Skin of body (tissue), 2 donors: ENCODE results near the gene GMEB1. TPM values are rescaled to one million over a fixed set of nuclear protein-coding genes. Genes with fewer than 3 reads are reported as not detected.
"Not testable (repeated sequence)": the region's sequence is repeated elsewhere in the genome, so short reads cannot be mapped to it uniquely, and the experiment has no call there.

Experiments used
- DNase-seq: peaks from one replicate; lab custom pipeline; 2025; lab: John Stamatoyannopoulos, UW
- total RNA-seq: library from RNA; depleted of rRNA; stranded (reverse); fragments of >200 nt; gene quantifications from one replicate; pipeline ENCODE4 v1.2.3, GENCODE V29; 2014

Gene GMEB1
- total RNA-seq, 1 donor from 2014 or later = 8.8 TPM

DNA sequence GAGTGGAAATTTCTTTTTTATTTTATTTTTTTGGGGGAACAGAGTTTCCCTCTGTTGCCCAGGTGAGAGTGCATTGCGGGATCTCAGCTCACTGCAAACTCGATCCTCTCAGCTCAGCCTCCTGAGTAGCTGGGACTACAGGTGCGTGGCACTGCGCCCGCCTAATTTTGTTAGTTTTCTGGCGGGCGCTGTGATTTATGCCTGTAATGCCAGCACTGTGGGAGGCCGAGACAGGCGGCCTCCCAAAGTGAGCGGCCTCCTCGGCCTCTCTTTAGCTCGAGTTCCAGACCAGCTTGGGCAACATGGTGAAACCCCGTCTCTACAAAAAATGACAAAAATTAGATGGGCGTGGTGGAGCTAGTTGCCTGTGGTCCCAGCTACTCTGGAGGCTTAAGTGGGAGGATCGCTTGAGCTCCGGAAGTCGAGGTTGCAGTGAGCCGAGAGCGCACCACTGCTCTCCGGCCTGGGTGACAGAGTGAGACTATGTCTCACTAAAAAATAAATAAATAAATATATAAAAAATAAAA lies 2.7 kb downstream of the GMEB1 start:
- no peak for DNase-seq

DNA sequence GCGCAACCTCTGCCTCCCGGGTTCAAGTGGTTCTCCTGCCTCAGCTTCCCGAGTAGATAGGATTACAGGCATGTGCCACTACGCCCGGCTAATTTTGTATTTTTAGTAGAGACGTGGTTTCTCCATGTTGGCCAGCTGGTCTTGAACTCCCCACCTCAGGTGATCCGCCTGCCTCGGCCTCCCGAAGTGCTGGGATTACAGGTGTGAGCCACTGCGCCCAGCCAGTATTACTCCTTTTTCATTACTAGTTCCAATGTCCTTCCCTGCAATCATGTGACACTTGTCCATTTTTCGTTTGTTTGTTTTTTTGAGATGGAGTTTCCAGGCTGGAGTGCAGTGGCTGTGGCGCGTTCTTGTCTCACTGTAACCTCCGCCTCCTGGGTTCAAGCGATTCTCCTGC lies 4.4 kb downstream of the GMEB1 start:
- not testable (repeated sequence) for DNase-seq

DNA sequence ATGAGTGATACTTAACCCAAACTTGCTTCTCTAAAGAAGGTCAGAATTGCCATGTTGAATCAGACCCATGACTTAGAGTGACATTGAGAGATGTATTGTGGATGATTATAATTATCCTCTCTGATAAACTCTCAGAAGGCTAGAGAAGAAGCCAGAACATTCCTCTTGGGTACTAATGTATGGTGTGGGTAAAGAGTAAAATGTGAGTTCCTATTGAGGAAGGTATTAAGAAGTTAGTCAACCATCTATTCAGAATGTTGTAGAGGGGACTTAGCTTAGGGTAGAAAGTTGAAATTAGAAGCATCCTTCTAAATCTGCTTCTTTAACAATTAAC lies 7.3 kb downstream of the GMEB1 start:
- no peak for DNase-seq

DNA sequence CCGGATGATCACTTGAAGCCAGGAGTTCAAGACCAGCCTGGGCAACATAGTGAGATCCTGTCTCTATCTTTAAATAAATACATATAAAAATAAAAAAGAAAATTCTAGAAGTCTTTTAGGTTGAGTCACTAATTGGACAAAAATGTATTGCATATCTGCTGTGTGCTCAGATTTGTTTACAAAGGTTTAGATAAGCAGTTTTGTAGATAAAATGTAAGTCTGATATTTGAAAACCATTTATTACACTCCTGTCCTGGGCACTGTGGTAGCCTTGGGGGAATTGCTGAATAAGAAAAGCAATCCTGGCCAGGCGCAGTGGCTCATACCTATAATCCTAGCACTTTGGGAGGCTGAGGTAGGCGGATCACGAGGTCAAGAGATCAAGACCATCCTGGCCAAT lies 11.6 kb downstream of the GMEB1 start:
- no peak for DNase-seq

DNA sequence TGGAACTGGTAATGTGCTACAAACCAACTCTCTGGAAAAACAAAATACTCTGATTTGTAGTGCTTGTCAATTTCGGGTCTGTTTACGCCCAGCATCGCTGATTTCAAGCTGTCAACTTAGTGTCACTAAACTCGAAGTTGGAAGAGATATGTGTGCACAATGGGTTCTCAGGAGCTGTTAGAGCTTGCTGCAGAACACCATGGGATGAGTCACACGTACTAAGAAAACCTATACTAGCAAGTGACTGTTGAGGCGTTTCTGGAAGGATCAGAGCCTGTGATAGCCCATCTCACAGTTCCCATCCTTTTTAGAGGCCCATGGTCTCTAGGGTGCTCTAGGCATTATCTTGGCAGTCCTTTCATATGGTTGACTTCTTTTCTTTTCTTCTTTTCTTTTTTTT lies 14.3 kb downstream of the GMEB1 start:
- no peak for DNase-seq

DNA sequence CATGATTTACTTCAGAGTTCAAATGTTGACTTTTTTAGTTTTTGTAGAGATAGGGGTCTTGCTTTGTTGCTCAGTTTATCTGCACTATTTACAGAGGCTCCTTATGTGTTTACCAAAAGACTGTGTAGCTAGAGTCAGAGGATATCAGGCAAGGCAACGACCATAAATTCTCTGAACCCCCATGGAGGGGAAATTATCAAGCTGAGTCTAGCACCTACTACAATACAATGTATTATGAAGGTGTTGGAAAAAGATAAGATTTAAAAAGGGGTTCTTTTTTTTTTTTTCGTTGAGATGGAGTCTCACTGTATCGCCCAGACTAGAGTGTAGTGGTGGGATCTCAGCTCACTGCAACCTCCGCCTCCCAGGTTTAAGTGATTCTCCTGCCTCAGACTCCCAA lies 16.4 kb downstream of the GMEB1 start:
- no peak for DNase-seq

DNA sequence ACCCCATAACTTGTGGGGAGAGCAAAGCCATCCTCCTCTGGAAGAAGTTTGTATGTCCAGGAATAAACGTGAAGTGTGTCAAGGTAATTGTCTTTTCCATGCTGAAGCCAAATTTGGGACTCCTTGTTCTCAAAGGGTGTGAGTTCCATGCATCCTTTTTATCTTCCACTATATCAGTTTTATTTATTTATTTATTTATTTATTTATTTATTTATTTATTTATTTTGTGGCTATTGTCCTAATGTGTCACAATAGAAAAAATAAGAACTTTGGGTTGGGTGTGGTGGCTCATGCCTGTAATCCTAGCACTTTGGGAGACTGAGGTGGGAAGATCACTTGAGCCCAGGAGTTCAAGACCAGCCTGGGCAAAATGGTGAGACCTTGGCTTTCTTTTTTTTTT lies 23.0 kb downstream of the GMEB1 start:
- not testable (repeated sequence) for DNase-seq

DNA sequence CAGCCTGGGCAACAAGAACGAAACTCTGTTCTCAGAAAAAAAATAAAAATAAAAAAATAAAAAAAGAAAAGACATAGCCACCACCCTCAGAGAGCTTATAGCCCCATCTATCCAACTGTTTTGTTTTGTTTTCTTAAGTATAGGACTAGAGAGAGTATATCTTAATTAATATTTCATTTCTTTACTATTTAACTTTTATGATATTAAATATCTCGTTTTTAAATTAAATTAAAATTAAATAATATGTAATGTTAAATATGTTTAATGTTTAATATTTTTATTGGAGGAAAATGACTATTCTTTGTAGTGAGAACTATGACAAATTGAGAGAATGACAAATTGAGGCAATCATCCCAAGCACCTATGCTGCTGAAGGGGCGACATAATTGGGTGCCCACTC lies 35.0 kb downstream of the GMEB1 start:
- DNase-seq = no peak

DNA sequence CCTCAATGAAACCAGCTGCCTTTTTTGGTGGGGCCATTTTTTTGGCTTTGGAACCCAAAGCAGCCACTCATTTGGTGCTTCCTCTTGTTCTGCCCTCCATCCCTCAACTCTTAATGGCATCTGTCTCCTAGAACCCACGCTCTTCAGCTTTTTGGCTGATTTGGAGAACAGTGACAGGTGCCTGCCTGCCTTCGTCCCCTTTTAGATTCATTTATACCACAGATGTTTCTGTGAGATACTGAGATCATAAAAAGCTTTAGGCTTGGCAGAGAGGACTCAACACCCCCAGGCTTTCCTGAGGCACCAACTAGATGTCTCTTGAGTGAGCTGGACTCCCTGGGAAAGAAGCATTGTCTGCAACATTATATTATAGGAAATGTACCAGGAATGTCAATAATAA lies 47.8 kb downstream of the GMEB1 start:
- no peak for DNase-seq

DNA sequence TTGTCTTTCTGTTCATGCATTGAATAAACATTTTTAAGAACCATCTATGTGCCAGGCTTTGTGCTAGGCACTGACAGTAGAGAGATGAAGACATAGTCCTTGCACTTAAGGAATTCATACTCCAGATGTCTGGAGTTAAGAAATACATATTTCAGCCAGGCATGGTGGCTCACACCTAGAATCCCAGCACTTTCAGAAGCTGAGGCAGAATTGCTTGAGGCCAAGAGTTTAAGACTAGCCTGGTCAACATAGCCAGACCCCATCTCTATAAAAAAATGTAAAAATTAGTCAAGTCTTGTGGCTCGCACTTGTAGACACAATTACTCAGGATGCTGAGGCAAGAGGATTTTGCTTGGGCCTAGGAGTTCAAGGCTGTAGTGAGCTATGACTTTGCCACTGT lies 49.6 kb downstream of the GMEB1 start:
- DNase-seq = no peak

DNA sequence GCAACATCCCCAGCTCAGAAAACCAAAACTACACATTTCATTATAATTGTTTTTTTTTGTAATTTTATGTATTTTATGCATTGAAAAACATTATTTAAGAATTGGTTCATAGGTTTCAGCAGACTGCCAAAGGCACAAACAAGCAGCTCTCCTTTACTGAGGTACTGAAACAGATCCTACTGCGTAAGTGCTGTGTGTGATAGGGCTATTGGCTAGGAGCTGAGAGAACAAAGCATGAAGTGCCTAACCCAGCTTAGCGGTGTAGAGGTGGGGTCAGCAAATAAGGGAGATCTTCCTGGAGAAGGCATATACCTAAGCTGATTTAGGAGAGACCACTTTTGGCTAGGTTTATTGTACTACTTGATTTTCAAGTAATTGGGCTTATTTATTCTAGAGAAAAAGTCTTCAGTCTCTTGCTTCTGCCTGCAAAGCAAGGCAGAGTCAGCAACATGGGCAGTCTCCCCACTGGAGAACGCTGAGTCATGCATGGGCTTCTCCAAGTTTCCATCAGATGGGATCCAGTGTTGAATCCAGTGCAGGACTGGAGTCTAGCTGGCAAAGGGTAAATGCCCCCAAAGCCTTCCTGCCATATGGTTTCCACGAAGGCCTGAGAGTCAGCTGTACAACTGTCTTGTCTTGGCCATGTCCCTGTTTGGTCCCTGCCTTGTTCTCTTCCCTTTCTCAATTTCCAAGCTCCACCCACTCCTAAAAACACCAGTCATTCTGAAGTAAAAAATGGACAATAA lies 50.2 kb downstream of the GMEB1 start:
- no peak for DNase-seq

DNA sequence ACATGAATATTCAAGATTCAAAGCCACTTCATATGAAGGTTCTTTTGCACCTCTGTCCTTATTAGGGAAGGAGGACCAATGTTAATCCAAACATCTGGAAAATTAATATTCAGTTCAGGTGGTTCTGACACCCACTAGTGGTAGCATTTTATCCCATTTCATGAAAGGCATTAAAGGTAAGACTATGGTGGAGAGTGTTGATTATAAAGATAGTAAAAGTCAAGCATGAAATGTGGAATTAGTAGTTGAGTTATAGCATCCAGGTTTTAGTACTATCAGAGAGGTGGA lies 50.7 kb downstream of the GMEB1 start:
- no peak for DNase-seq

DNA sequence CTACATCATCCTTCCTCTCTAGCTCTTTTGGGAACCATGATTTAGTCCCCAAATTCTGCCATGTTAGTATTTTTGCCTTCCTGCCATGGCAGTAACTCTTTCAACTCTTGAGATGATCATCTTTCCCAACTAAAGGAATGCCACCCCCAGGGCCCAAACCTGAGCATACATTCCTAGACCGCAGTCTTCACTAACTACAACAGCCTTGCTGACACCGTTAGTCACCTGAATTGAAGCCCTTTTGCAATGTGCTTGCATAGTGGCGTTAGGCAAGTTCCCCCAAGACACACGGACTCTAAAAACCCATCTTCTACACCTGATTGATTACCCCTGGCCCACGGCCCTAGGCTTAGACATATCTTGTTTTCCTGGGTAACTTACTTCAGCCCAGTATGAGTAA lies 51.8 kb downstream of the GMEB1 start:
- DNase-seq = no peak

DNA sequence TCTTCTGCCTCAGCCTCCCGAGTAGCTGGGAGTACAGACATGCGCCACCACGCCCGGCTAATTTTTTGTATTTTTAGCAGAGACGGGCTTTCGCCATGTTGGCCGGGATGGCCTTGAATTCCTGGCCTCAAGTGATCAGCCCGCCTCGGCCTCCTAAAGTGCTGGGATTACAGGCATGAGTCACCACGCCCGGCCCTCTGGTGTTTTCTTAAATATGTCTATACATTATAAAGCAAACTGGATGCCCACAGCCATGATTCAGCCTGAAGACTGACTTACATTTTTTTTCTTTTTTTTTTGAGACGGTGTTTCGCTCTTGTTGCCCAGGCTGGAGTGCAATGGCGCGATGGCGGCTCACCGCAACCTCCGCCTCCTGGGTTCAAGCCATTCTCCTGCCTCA lies 53.3 kb downstream of the GMEB1 start:
- not testable (repeated sequence) for DNase-seq

DNA sequence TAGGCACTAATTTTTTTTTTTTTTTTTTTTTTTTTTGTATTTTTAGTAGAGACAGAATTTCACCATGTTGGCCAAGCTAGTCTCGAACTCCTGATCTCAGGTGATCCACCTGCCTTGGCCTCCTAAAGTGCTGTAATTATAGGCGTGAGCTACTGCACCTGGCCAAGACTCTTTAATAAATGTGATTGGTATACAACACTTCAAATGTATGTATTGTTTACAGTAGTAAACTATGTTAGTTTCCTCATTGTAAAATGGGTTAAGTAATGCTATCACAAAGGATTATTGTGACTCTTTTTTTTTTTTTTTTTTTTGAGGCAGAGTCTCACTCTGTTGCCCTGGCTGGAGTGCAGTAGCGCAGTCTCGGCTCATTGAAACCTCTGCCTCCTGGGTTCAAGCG lies 56.8 kb downstream of the GMEB1 start:
- not testable (repeated sequence) for DNase-seq

DNA sequence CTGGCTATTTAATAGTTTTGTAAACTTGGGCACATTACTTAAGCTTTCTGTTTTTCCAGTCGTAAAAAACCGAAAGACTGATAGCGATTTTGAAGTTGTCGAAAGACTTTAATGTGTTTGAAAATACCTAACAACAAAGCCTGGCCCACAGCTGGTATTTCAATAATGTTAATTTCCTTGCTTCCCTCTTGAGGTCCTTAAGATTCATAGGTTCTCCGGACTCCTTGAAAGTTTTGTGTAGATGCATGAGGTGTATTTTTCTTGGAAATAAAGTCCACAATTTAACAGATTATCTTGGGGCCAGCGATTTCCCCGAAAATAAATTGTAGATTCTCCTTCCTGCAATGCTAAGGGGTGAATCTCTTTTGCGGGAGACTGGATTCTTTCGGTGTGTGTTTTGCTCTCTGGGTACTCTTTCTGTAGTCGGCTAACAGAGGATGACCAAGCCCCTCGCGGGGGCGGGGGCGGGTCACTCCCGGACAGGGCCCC lies 67.4 kb downstream of the GMEB1 start:
- no peak for DNase-seq

DNA sequence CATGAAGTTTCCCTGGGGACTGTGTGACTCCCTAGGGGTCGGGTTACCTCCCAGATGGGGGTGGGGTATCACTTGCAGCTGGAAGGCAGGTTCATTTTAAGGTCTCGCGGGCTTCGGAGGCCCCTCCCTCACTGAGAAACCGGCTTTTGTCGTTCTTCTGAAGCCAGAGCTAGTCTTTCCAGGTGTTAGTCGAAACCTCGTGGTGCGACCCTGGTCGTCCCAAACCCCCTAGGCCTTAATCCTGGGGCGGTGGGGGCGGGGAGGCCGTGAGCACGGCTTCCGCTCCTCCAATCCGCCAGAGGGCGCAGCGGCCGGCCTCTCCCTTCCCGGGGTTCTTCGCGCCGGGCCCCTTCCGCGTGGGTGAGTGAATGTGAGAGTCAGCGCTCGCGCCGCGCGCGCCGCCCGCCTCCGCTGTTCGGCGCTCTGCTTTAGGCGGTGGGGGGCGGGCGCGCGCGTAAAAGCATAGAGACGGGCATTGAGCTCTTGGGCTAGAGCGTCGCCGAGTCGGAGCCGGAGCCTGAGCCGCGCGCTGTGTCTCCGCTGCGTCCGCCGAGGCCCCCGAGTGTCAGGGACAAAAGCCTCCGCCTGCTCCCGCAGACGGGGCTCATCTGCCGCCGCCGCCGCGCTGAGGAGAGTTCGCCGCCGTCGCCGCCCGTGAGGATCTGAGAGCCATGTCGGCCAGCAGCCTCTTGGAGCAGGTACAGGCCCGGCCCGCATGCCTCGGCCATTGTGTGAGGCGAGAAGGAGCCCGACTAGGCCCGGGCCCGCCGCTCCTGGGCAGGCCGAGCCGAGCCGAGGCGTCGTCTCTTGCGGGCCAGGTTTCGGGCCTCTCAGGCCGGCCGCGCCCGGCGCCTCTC lies 68.1 kb downstream of the GMEB1 start, which contains the start of gene YTHDF2:
Gene YTHDF2 (plus strand): TSS at position 491 of the 857 bp plus-strand sequence. CDS start 181 bp downstream, at position 672.
- DNase-seq = peak; percentile 96

DNA sequence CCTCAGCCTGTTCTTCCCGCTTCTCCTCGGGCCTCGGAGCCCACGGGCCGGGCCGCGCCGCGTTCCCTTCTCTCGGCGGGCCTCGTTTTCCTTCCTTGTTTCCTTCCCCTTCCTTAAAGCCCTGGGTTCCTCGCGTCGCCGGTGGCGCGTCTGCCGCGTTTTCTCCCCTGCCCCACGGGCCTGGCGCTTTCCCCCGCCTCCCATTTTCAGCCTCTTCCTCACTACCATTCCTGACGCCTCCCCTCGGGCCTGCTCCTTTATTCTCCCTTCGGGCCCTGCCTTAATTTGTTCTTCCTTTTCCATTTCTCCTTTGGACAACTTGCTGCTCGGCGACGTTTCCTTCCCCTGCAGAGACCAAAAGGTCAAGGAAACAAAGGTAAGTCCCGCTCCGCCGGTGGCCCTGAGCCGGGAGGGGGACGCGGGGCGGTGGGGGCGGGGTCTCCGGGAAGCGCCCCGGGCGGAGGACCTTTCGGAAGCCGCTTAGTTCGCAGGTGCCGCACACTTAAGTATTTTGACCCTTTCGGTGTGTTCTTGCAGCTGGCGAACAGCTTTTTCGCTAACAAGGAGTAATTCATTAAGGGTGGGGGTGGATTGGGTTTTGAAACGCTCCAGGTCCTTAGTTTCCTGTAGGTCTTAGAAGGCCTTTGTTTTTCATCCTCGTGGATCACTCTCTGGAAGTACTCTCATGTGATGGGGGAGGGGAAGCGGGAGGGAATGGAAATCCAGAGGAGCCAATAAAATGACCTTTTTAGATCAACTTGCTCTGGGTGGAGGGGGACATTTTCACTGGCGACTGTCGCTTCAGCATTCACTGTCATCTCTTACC lies 68.9 kb downstream of the GMEB1 start:
- peak; percentile 35 for DNase-seq

DNA sequence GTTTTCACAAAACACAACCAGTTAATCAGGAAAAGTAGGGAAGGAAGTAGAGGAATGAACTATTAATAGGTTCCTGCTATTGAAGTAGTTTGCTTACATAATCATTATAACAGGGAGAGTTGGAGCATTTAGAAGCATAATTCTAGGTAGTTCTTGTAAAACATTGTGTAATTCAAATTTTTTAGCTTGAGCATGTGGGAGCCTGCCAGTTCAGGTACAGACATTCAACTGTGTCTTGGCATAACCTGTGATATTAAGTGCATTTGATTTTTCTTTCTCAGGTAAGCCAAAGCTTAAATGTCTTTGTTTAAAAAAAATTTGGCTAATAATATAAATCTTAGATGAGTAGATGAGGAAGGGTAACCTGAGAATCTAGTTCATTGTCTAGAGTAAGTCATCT lies 71.5 kb downstream of the GMEB1 start:
- DNase-seq = no peak

DNA sequence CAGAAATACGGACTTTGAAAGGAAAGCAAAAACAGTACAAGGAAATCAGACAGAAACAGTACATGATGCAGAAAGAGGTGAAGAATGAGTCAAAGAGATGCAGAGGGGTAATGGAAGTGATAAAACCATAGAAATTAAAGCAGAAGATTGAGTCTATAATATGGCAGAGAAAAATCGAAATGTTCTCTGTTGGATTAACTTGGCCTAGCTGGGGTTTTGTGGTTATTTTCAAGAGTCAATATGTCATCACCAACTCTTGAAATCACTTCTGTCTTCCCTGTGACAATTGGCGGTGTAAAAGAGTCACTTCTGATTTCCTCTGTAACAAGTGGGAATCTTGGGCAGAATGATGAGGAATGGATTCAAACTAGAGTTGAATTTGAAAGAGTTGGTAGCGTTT lies 75.6 kb downstream of the GMEB1 start:
- DNase-seq = no peak

DNA sequence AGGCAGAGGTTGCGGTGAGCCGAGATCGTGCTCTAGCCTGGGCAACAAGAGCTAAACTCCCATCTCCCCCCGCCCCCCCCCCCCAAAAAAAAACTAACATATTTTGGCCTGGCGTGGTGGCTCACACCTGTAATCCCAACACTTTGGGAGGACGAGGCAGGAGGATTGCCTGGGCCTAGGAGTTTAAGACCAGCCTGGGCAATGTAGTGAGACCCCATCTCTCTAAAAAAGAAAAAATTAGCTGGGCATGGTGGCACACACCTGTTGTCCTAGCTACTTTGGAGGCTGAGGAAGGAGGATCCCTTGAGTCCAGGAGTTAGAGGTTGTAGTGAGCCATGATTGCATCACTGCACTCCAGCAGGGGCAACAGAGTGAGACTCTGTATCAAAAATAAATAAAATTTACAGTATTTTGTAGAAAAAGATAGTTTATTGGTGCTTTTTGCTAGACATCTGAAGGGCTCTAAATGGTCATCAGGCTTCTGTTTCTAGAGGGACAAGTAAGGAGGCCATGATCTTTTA lies 77.1 kb downstream of the GMEB1 start:
- no peak for DNase-seq

DNA sequence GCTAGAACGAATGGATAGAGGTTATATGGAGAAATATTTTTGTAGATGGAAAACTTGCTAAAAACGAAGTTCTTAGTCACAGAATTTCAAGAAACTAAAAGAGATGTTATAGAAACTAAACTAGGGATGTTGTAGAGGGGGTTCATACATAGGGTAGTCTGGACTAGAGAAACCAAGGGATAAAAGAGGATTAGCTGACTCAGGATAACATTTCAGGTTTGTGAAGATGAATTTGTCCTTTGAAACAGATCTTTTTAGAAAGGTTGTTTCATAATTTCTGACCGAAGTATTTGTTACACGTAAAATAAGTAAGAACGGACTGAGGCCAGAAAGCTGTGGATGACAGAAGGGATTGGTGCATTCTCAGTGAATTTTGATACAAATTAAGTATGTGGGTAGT lies 81.7 kb downstream of the GMEB1 start:
- DNase-seq = no peak
